HG02623 (cell line): ENCODE results near the gene SMYD3.

Experiments
- ATAC-seq: cut with Tn5 transposase; IDR thresholded peaks from one replicate; pipeline ENCODE4 v1.9.1; 2021; ENCODE audit warnings: moderate library complexity; ENCODE audit not compliant: unreplicated experiment

SMYD3 gene

GRCh38 chr1:246417813-246418564 lies 89.1 kb downstream of the SMYD3 start:
- no peak for ATAC-seq

DNA sequence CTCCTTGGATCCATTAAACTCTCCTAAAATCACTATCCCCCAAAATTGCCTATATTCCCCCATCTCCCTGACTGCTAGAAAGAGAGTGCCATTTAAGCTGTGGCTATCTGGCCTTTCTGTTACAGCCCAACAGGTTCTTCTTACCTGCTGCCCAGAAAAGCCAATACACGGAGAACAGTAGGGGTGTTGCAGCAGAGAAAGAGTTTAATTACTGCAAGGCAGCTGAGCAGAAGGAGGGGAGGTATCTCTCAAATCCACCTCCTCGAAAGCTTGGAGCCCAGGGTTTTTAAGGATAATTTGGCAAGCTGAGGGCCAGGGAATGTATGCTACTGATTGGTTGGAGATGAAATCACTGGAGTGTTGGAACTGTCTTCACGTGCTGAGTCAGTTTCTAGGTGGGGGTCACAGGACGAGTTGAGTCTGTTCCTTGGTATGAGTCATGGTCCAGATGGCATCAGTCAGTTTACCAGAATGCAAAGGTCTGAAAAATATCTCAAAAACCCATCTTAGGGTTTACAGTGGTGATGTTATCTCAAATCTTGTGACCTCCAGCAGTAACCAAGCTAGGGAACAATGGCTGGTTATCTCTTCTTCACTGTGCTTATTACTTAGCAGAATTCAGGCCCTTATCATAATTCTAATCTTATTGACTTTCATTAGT lies 89.8 kb downstream of the SMYD3 start:
- no peak for ATAC-seq

- ATAC-seq: no peak
Measured at GRCh38 chr1:246416261-246416660, 90.8 kb downstream of the SMYD3 start.

DNA sequence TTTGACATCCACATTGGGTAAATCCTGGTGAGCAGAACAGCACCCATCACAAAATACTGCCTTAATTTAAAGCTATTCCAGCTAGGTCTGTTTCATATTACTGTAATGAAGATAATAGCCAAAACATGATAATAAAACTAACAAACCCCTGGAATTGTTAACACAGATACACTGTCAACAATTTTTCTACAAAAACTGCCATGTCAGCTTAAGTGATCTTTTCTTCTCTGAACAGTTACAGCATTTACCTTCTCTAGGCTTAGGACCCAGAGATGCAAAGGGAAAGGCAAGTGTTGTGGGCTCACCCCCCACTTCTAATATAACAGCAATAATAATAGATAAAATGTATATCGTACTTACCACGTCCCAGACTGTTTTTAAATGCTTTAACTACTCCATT lies 92.1 kb downstream of the SMYD3 start:
- no peak for ATAC-seq

- no peak for ATAC-seq
Measured at GRCh38 chr1:246413430-246413829, 93.6 kb downstream of the SMYD3 start.

- no peak for ATAC-seq
Measured at GRCh38 chr1:246404078-246404477, 103.0 kb downstream of the SMYD3 start.

- ATAC-seq: no peak
Measured at GRCh38 chr1:246398126-246398813, 108.8 kb downstream of the SMYD3 start.

DNA sequence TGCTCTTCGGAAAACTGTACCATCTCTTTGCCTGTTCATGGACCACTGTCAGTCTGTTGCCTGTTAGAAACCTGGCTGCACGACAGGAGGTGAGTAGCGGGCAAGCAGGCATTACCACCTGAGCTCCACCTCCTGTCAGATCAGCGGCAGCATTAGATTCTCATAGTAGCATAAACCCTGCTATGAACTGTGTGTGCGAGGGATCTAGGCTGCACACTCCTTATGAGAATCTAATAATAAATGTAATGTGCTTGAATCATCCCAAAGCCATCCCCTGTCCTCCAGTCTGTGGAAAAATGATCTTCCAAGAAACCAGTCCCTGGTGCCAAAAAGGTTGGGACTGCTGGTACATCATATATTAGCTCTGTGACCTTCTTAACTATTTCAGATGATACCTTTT lies 110.0 kb downstream of the SMYD3 start:
- no peak for ATAC-seq

DNA sequence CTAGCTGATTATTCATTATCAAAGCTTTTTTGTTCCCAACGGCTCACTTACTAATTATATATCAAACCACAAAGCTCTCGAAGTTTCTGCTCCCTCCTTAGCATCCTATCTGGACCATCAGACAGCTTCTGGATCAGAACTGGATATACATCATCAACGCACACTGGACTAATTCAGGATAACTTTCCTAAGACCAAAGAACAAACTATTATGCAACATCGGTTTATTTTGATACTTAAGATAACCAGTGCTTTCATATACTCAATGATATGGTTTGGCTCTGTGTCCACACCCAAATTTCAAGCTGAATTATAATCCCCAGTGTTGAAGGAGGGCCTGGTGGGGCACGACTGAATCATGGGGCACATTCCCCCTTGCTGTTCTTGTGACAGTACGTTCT lies 110.8 kb downstream of the SMYD3 start:
- no peak for ATAC-seq

- no peak for ATAC-seq
Measured at GRCh38 chr1:246394121-246394520, 113.0 kb downstream of the SMYD3 start.

DNA sequence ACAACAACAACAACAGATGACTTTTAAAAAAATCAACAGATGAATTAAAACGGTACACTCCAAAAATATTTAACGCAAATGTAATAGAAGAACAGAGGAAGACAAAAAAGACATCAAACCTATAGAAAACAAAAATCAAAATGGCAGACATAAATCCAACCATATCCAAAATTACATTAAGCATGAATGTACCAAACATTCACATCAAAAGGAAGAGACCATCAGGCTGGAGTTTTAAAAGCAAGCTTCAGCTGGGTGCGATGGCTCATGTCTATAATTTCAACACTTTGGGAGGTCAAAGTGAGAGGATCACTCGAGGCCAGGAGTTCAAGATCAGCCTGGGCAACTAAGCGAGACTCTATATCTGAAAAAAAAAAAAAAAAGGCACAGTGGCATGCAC lies 116.2 kb downstream of the SMYD3 start:
- no peak for ATAC-seq

DNA sequence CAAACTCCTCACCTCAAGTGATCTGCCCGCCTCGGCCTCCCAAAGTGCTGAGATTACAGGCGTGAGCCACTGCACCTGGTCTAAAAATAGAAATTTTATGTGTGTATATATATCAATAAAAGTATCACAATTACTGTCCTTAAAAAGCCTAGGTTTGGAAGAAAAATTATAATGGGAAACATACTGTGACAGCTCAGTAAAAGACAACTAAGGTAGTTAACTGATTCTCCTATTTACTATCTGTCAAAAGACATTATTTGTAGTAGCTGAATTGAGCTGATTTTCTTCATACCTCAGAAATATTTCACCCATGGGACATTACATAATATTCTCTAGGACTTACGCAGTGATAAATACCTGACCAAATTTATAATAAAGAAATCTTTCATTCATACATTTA lies 122.5 kb downstream of the SMYD3 start:
- ATAC-seq: no peak

DNA sequence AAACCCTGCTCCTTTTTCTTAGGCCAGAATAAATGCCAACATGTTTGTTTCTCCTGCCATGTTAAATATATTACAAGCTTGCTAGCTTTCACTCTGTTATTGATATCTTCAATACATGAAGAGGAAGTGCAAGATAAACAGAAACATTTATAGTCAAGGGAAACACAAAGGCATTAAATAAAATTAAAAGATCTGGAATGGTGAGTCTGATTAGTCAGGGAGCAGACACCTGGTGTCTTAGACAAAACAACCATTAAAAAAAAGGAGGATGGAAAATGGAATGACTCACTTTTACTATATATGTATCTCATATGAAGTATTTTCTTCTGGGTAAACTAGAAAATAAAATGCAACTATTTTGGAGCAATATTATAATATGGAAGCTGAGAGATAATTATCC lies 123.3 kb downstream of the SMYD3 start:
- no peak for ATAC-seq

DNA sequence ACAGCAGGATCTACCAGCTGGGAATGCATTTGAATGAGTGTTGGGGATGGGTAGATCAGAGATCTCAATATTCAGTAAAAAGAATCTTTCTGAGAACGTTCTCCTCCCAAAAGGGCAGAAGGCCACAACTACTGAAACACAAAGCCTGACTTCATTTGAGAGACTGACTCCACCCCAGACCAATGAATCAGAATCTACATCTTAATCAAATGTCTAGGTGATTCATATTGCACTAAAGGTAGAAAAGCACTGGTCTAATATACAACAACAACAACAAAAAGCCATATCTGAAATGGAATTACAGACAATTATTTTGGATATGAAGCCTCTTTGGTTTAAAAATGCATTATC lies 123.9 kb downstream of the SMYD3 start:
- no peak for ATAC-seq

- ATAC-seq: no peak
Measured at GRCh38 chr1:246382589-246383238, 124.4 kb downstream of the SMYD3 start.

DNA sequence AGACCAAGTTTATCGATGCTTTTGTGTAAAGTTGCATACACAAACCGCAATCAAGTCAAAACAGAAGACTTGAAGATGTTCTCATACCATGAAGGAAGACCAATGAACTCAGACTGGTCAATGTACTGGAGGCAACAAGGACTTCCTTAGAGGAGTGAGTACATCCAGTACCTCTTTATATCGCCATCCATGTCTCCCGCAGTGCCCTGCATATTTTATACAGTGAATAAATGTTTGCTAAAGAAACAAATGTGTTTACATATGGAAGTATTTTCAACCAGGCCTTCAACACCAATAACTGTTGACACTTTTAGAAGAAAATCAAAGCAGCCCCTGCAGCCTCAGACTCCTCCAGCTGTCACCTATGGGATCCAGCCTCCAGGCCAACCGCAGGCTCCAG lies 125.6 kb downstream of the SMYD3 start:
- no peak for ATAC-seq

DNA sequence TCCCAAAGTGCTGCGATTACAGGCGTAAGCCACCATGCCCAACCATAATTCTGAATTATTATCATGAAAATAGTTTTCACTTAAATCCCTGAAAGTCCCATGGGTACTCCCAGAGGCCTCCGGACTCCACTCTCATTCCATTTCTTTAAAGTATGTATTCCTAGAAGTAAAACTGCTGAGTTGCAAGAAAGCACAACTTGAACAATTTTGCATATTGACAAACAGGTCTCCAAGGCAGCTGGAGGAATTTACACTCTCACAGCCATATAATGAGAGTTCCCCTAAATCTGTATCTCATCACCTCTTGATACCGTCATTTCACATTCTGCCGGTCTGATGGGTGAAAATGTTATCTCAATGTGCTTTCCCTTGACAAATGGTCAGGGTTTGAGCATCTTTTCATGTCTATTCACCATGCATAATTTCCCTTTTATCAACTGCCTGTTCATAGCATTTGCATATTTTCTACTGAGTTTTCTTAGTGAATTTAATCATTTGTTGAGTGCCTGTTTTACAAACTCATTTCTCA lies 129.4 kb downstream of the SMYD3 start:
- ATAC-seq: no peak

DNA sequence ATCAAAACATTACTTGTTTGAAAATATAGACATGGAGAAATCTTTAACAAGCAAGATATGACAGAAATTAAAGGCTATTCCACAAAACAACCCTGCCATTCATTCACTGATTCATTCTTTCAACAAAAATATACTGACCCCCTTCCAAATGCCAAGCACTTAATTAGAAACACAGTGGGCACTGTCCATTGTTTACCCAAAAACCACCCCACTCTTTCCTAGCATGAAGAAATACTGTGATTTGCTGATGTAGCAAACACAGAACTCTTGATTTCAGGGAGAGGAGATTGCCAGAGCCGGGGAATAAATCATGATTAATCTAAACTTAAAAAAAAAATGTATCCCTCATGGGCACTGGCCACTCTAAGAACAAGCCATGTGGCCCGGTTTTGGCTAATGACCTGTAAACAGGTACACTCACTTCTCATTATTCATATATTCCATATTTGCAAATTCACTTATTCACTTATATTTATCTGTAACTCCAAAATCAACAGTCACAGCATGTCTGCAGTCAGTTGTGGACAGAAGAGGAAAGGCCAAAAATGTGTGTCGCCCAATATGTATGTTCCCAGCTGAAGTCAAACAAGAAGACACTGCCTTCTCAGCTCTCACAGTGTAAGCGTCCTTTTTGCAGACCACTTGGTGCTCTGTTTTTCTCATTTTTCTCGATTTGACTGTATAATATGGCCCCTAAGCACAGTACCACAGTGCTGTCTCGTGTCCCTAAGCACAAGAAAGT lies 133.1 kb downstream of the SMYD3 start:
- ATAC-seq: no peak

- no peak for ATAC-seq
Measured at GRCh38 chr1:246372559-246372958, 134.5 kb downstream of the SMYD3 start.

- no peak for ATAC-seq
Measured at GRCh38 chr1:246367041-246367440, 140.0 kb downstream of the SMYD3 start.

DNA sequence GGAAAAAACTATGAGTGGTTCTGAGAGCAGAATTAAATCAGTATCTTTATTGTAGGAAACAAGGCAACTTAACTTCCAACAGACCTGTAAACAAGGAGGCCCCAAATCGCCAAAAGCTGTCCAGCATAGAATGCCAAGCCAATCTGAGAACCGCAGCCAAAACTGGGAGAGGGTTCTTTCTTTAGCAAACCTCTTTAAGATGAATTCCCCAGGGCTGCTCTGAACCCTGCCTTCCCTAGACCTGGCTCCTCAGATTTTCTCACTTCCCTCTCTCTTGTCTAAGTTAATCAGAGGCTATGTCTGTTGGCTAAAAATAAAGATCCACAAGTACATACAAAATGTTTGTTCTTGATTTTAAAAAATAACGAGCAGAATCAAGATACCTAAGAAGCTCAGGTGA lies 141.4 kb downstream of the SMYD3 start:
- ATAC-seq: no peak
